GM12875 (cell line): ENCODE results near the gene PLEKHM3.

Source experiments
- H3K4me3 ChIP-seq: one replicate; pipeline ENCODE4 v1.5.1; 2011; ENCODE audit warnings: low read depth, low read length, control low read depth
- TF ChIP-seq, protein P1 (sequence below): IDR thresholded peaks from 2 replicates; pipeline ENCODE4 v1.5.1; 2011; ENCODE audit warnings: low read depth, mild to moderate bottlenecking, control low read depth, inconsistent platforms, low read length, moderate library complexity, borderline replicate concordance; ENCODE audit not compliant: insufficient read depth

The PLEKHM3 gene

DNA sequence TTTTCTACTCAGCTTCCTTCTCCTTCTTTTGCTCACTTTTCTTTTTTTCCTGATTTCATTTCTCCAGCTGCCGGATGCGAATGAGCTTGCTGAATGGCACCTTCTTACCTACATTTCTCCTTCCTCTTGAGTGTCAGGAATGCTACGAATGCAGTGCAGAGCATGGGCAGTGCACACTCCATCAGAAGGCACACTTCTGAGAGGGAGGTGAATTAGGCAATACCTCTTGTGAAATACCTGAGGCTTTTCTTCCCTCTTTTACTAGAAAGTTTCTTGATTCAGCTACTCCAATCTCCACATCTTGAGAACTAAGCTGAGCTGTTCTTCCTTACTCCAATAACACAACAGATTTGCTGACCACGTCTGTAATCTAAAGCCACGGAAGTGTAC is 51.1 kb downstream of the PLEKHM3 start:
- TF ChIP-seq, protein P1, sequence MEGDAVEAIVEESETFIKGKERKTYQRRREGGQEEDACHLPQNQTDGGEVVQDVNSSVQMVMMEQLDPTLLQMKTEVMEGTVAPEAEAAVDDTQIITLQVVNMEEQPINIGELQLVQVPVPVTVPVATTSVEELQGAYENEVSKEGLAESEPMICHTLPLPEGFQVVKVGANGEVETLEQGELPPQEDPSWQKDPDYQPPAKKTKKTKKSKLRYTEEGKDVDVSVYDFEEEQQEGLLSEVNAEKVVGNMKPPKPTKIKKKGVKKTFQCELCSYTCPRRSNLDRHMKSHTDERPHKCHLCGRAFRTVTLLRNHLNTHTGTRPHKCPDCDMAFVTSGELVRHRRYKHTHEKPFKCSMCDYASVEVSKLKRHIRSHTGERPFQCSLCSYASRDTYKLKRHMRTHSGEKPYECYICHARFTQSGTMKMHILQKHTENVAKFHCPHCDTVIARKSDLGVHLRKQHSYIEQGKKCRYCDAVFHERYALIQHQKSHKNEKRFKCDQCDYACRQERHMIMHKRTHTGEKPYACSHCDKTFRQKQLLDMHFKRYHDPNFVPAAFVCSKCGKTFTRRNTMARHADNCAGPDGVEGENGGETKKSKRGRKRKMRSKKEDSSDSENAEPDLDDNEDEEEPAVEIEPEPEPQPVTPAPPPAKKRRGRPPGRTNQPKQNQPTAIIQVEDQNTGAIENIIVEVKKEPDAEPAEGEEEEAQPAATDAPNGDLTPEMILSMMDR = no peak
- no peak overlapping the region for H3K4me3 ChIP-seq

DNA sequence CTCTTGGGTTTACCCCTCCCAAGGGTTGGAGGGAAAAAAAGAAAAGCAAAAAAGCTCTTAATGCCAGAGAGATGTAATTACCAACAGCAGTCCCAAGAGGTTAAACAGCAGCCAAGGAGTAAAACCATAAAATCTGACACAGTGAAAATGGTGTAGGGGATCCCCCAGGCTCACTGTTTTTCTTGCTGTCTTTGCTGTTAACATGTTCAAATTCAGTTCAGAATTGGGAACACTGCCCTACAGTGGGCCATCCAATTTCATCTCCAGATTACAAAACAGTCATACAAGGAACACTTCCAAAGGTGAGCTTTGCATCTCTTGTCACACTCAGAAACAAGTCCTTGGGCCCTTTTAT is 54.5 kb downstream of the PLEKHM3 start:
- TF ChIP-seq, protein P1 = no peak
- H3K4me3 ChIP-seq = no peak overlapping the region

GRCh38 chr2:207970147-207970825 is 55.0 kb downstream of the PLEKHM3 start:
- no peak overlapping the region for H3K4me3 ChIP-seq
- TF ChIP-seq, protein P1 = no peak

- TF ChIP-seq, protein P1 = no peak
Observed at GRCh38 chr2:207969249-207969648, 56.1 kb downstream of the PLEKHM3 start.

DNA sequence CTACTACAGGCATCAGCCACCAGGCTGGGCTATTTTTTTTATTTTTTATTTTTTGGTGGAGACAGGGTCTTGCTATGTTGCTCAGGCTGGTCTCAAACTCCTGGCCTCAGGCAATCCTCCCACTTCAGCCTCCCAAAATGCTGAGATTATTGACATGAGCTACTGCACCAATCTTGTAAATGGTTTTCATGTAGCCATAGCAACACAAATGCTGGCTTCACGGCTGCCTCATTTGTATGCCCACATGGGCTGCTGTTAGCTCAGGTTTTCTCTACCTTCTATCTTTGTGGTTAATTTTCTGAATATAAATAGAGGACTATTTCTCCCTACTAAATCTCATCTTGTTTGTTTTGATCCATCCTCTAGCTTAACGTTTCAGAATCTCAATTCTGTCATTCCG is 58.2 kb downstream of the PLEKHM3 start:
- TF ChIP-seq, protein P1 = no peak
- no peak overlapping the region for H3K4me3 ChIP-seq

More at GRCh38 chr2:207969249-207969648, 56.1 kb downstream of the PLEKHM3 start:
- H3K4me3 ChIP-seq = no peak overlapping the region

DNA sequence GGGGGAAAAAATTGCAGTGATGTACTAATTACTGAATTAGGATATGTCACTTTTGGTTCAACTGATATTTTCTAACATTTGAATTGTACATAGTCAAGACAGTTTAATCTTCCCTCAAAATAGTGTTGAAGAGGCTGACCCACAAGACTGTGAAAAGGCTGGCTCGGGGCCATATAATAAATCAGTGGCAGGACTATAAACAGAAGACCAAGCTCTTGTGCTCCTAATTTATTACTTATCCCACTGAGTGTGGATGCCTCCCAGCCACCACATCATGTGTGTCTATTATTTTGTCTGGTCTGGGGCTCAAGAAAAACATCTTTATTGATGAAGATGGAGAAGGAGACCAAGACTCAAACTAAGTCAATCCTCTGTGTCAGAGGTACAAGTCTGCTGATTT is 64.4 kb downstream of the PLEKHM3 start:
- TF ChIP-seq, protein P1 = no peak

DNA sequence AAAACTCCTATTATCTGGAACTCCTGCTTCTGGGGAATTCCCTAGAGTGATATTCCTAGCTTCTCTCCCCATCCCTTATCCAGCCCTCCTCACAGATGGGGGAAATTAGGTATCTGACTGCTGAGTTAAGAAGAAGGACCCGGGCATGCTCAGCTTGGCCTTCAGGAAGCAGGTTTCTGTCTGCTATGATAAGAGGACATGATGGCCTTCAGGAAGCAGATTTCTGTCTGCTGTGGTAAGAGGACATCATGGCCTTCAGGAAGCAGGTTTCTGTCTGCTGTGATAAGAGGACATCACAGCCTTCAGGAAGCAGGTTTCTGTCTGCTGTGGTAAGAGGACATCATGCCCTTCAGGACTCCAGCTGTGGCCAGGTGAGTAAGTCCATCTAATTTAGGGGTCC is 65.2 kb downstream of the PLEKHM3 start:
- H3K4me3 ChIP-seq = no peak overlapping the region
- TF ChIP-seq, protein P1 = no peak

More for the DNA sequence above, 64.4 kb downstream of the PLEKHM3 start:
- no peak overlapping the region for H3K4me3 ChIP-seq
